Measurements from ENCODE around the gene SLC25A21. TPM values are rescaled to one million over a fixed set of nuclear protein-coding genes. Genes with fewer than 3 reads are reported as not detected.
A peak's percentile ranks its signal among the peaks of the same experiment; 100 is the strongest.

SLC25A21 gene
- total RNA-seq, 1 experiment from 2014 or later, result 2.1 TPM

DNA sequence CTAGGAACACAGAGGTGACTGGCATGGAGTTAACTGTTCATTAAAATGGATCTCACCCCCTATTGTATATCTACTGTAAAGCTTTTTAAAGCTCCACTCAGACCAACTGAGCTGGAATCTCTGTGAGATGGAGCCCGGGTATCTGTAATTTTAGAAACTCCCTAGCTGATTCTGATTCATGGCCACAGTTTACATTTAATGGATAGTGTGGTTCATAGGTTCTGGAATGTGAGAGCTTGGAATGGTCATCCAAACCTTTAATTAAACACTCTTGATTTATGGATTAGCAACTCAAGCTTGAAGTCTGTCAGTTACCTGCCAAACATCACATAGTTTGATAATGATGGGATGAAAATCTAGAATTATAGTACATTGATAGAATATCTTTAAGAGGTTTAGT, 183.8 kb downstream of the SLC25A21 start:
- Histone ChIP-seq H3K9me3 (ENCODE audit: control insufficient read depth, insufficient read depth, low read depth, low read length) (no peaks in the 10 kb centered on the region), H3K27me3 (ENCODE audit: control insufficient read depth, insufficient read depth, low read length) (no peaks in the 10 kb centered on the region), H3K4me1 (ENCODE audit: control insufficient read depth, insufficient read depth, low read length) (no peaks in the 10 kb centered on the region), H3K4me3 (ENCODE audit: low read depth in 2 of 2, low read length in 2 of 2) (no peak overlapping the region), H3K27ac (ENCODE audit: low read length) (no peak overlapping the region), H3K36me3 (ENCODE audit: control insufficient read depth, insufficient read depth, low read length) (no peaks in the 10 kb centered on the region)
- no TSS peak for BruUV-seq (replicated peaks)
- intact Hi-C loops (cut with micrococcal nuclease; ENCODE audit: unreplicated experiment), result no loop called here
- in situ Hi-C loops (cut with HindIII; ENCODE audit: low pct_unique_long_range_greater_than_20kb, low sequenced_read_pairs), result no loop called here
- ATAC-seq (no peak), DNase-seq (ENCODE audit: low read depth, low spot score) (no peak)
- CTCF ChIA-PET, result no interaction called here
- POLR2A ChIA-PET, result no interaction called here
- no peak for TF ChIP-seq TCF7L2 (IDR thresholded peaks at IDR 0.05; ENCODE audit: low read depth, low read length)

DNA sequence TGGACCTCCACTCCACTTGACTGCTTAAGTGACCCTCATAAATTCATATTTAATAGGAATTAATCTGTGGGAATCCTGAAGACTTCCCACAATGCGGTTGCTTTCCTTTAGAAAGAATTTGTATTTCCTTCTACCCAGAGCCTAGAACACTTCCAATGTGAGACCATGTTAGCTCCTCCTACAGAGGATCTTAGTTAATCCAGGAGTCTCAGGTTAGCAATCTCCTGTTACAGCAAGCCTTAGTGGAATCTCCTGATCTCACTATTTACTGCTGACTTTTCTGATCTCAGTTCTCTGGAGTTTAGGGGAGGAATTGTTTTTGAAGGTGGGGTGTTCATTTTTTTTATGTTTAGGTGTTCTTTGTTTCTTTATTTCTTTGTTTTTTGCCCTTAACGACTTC, 186.0 kb downstream of the SLC25A21 start:
- TF ChIP-seq CTCF (IDR thresholded peaks at IDR 0.05) (no peak), SIN3A (IDR thresholded peaks at IDR 0.05; ENCODE audit: borderline replicate concordance, insufficient read depth, low read depth, low read length) (no peak), TCF7L2 (IDR thresholded peaks at IDR 0.05; ENCODE audit: low read depth, low read length) (no peak), REST (IDR thresholded peaks at IDR 0.05; ENCODE audit: insufficient read depth in 1 of 2, low read depth in 2 of 2, low read length in 1 of 2) (no peak), POLR2AphosphoS5 (IDR thresholded peaks at IDR 0.05; ENCODE audit: low read depth, low read length) (no peak)
- CTCF ChIA-PET, result interaction anchor here (0.7 kb wide), 1 partner anchor 537 kb away, joined by 3 read pairs; no protein-coding TSS in a partner anchor
- no peak overlapping the region for H3K27ac ChIP-seq (ENCODE audit: low read length)
- intact Hi-C loops (cut with micrococcal nuclease; ENCODE audit: unreplicated experiment) (no loop called here), in situ Hi-C loops (cut with HindIII; ENCODE audit: low pct_unique_long_range_greater_than_20kb, low sequenced_read_pairs) (no loop called here)
- DNase-seq (ENCODE audit: low read depth, low spot score) (no peak), ATAC-seq (no peak)
- no peaks in the 10 kb centered on the region for H3K27me3 ChIP-seq (ENCODE audit: control insufficient read depth, insufficient read depth, low read length)
- no peak overlapping the region for H3K4me3 ChIP-seq (ENCODE audit: low read depth in 2 of 2, low read length in 2 of 2)
- no TSS peak for BruUV-seq (replicated peaks)
- no peaks in the 10 kb centered on the region for H3K9me3 ChIP-seq (ENCODE audit: control insufficient read depth, insufficient read depth, low read depth, low read length)
- H3K36me3 ChIP-seq (ENCODE audit: control insufficient read depth, insufficient read depth, low read length), result no peaks in the 10 kb centered on the region
- no peaks in the 10 kb centered on the region for H3K4me1 ChIP-seq (ENCODE audit: control insufficient read depth, insufficient read depth, low read length)
- POLR2A ChIA-PET, result no interaction called here

DNA sequence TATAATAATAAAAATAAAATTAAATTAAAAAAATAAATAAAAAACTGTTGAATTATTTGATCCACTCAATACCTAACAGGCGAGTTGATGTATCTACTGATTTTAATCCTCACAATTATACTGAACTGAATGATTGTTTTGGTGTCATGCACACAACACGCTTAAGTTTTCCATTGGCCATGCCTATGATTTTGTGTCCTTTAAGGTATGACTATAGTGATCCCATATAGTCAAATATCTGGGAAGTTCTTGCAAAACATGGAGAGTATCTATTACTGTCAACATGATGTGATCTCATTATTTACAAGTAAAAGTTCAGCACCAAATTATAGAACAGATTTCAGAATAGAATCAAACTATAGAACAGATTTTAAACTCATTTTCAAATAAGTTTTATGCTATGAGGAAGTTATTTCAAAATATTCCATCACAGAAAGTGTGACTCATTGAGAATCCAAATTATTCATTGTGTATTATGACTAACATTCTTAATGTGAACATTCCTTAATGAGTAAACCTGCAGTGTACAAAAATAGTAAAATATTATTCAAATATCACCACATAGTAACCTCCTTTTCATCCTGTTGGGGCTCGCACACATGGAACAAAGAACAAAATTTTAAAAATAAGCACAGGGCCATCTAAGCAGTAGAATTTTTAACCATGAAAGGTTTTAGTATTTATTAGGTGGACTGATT, 190.4 kb downstream of the SLC25A21 start:
- TF ChIP-seq SIN3A (IDR thresholded peaks at IDR 0.05; ENCODE audit: borderline replicate concordance, insufficient read depth, low read depth, low read length) (no peak), POLR2AphosphoS5 (IDR thresholded peaks at IDR 0.05; ENCODE audit: low read depth, low read length) (no peak), CTCF (IDR thresholded peaks at IDR 0.05) (no peak), REST (IDR thresholded peaks at IDR 0.05; ENCODE audit: insufficient read depth in 1 of 2, low read depth in 2 of 2, low read length in 1 of 2) (no peak), TCF7L2 (IDR thresholded peaks at IDR 0.05; ENCODE audit: low read depth, low read length) (no peak)
- ATAC-seq (no peak), DNase-seq (ENCODE audit: low read depth, low spot score) (peak; percentile 39)
- Histone ChIP-seq H3K9me3 (ENCODE audit: control insufficient read depth, insufficient read depth, low read depth, low read length) (no peaks in the 10 kb centered on the region), H3K36me3 (ENCODE audit: control insufficient read depth, insufficient read depth, low read length) (no peaks in the 10 kb centered on the region), H3K4me3 (ENCODE audit: low read depth in 2 of 2, low read length in 2 of 2) (no peak overlapping the region), H3K4me1 (ENCODE audit: control insufficient read depth, insufficient read depth, low read length) (no peaks in the 10 kb centered on the region), H3K27me3 (ENCODE audit: control insufficient read depth, insufficient read depth, low read length) (no peaks in the 10 kb centered on the region), H3K27ac (ENCODE audit: low read length) (no peak overlapping the region)
- intact Hi-C loops (cut with micrococcal nuclease; ENCODE audit: unreplicated experiment), result no loop called here
- POLR2A ChIA-PET, result no interaction called here
- CTCF ChIA-PET, result no interaction called here
- in situ Hi-C loops (cut with HindIII; ENCODE audit: low pct_unique_long_range_greater_than_20kb, low sequenced_read_pairs), result no loop called here
- no TSS peak for BruUV-seq (replicated peaks)
